Testis (tissue), 3 donors: ENCODE results near the gene COQ8A. TPM values are rescaled to one million over a fixed set of nuclear protein-coding genes. Genes with fewer than 3 reads are reported as not detected.

Source experiments
- DNase-seq: peaks from one replicate; pipeline ENCODE4 v3.0.0-alpha.2; 2019
- H3K27ac ChIP-seq, 2 donors: fragments of 200-600 bp; sonication (generic); one replicate each; pipeline ENCODE4 v1.5.1; 2019
- H3K27me3 ChIP-seq: fragments of 200-600 bp; sonication (generic); one replicate; pipeline ENCODE4 v1.5.1; 2019
- H3K36me3 ChIP-seq: fragments of 200-600 bp; sonication (generic); one replicate; pipeline ENCODE4 v1.5.1; 2017; ENCODE audit warnings: low read depth; ENCODE audit errors: missing control alignments
- H3K4me1 ChIP-seq: fragments of 200-600 bp; sonication (generic); one replicate; pipeline ENCODE4 v1.5.1; 2019
- H3K4me3 ChIP-seq, 2 donors: fragments of 200-600 bp; sonication (generic); one replicate each; pipeline ENCODE4 v1.5.1; 2017 to 2019
- H3K9me3 ChIP-seq: fragments of 200-600 bp; sonication (generic); one replicate; pipeline ENCODE4 v1.5.1; 2017
- POLR2A ChIP-seq: fragments of 450-650 bp; IDR thresholded peaks from one replicate; pipeline ENCODE4 v1.6.1; 2017; ENCODE audit warnings: antibody characterized with exemption, mild to moderate bottlenecking, moderate library complexity
- WGBS, 2 donors: methylation state at CpG; one replicate each; pipeline ENCODE4 v1.1.5; 2018; 5-methylcytosine and 5-hydroxymethylcytosine counted together
- intact Hi-C: fragments of 100-400 bp; cut with DNase I; formaldehyde crosslinking; loops from one replicate; pipeline ENCODE4 v1.15.1; 2023; ENCODE audit warnings: low total_unique reads
- polyA plus RNA-seq: library from polyadenylated mRNA; stranded (reverse); fragments of 350-450 nt; fragmentation: Illumina TruSeq; extraction: RNeasy Lipid Tissue Mini Kit (QIAGEN cat#74804); gene quantifications from one replicate; pipeline ENCODE4 v1.2.3, GENCODE V29; 2014; ENCODE audit warnings: low read depth, low replicate concordance; ENCODE audit not compliant: insufficient read depth
- total RNA-seq, 2 donors: library from RNA; depleted of rRNA; stranded (reverse); fragments of >200 nt; gene quantifications; one replicate each; pipeline ENCODE4 v1.2.3, GENCODE V29; 2016
- TF ChIP-seq, protein P1 (sequence below), 3 experiments: fragments of 450-650 bp in 2 of 3; fragments of 200-600 bp in 1 of 3; sonication (generic) in 1 of 3; IDR thresholded peaks; one replicate each; pipeline ENCODE4 v1.5.1; 2016 to 2019; ENCODE audit warnings: antibody characterized with exemption in 3 of 3, mild to moderate bottlenecking in 2 of 3, moderate library complexity in 1 of 3

COQ8A gene
- total and polyA plus RNA-seq, 3 donors from 2014 or later: 34.4 to 46.8 (median 39.2) TPM

DNA sequence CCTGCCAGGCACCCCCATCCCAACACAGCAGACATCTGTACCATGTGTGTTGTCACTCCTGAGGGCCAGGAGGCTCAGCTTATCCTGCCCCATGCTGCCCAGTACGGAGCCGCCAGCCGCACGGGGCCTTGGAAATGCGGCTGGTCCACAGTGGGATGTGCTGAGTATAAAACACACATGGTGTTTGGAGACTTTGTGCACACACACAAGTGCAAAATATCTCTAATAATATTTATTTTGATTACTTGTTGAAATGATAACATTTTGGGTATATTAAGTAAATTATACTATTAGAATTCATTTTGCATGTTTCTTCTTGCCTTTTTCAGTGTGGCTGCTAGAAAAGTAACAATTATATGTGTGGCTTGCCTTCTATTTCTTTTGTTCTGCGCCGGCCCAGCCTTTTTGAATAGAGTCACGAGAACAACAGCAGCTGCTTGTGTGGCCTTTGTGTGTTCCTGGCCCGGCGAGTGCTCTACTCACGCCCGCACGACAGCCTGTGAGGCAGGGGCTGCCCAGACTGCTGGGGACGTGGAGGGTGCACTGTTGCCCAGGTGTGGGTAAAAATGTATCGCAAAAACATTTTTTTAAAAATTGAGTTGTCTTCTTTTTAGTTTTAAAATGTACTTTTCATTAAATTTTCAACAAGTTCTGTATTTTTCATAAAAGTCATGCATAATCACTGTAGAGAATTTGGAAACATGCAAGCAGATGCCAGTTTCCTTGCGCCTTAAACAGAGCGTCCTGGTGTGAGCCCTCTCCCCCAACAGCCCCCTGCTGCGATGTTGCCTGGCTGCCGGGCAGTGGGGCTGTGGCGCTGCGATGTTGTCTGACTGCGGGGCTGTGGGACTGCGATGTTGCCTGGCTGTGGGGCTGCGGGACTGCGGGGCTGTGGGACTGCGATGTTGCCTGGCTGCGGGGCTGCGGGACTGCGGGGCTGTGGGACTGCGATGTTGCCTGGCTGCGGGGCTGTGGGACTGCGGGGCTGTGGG lies 35.5 kb downstream of the COQ8A start:
- H3K9me3 ChIP-seq: no peaks in the 10 kb centered on the region
- 69 to 71% methylated on average over 22 to 25 of the region's 32 CpGs for WGBS, 2 donors

DNA sequence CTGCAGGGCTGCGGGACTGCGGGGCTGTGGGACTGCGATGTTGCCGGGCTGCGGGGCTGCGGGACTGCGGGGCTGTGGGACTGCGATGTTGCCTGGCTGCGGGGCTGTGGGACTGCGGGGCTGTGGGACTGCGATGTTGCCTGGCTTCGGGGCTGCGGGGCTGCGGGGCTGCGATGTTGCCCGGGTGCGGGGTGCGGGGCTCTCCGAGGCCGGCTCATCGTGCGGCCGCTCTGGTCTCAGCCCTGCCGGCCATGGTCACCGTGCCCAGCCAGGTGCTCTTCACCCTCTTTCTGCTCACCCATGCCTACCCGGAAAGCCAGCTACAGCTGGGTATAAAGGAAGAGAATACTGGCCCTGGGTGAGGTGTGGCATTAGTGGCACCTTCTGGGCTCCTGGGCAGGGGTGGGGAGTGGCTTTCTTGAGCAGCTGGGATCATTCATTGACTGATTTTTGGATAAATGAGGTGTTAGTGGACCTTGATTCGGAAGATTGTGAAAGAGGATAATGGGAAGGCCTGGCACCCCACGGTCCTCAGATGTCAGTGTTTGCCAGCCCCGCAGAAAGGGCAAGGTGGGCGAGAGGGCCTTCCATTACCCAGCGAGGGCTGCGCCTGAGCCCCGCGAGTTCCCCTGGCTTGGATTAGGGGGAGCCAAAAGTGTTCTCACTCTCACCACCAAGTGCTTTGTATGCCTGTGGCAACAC lies 36.3 kb downstream of the COQ8A start:
- intact Hi-C loops: no loop called here
- Histone ChIP-seq H3K4me1 (peaks cover 29% of the 10 kb centered on the region), H3K4me3 (no peak overlapping the region), H3K27me3 (no peaks in the 10 kb centered on the region), H3K27ac (no peak overlapping the region), H3K9me3 (no peaks in the 10 kb centered on the region), H3K36me3 (no peaks in the 10 kb centered on the region)
- DNase-seq: no peak
- 82 to 88% methylated on average over 11 to 34 of the region's 34 CpGs for WGBS, 2 donors
- TF ChIP-seq, protein P1, sequence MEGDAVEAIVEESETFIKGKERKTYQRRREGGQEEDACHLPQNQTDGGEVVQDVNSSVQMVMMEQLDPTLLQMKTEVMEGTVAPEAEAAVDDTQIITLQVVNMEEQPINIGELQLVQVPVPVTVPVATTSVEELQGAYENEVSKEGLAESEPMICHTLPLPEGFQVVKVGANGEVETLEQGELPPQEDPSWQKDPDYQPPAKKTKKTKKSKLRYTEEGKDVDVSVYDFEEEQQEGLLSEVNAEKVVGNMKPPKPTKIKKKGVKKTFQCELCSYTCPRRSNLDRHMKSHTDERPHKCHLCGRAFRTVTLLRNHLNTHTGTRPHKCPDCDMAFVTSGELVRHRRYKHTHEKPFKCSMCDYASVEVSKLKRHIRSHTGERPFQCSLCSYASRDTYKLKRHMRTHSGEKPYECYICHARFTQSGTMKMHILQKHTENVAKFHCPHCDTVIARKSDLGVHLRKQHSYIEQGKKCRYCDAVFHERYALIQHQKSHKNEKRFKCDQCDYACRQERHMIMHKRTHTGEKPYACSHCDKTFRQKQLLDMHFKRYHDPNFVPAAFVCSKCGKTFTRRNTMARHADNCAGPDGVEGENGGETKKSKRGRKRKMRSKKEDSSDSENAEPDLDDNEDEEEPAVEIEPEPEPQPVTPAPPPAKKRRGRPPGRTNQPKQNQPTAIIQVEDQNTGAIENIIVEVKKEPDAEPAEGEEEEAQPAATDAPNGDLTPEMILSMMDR (IDR thresholded peaks at IDR 0.05): no peak
- TF ChIP-seq POLR2A: no peak

More for the DNA sequence above, 35.5 kb downstream of the COQ8A start:
- intact Hi-C loops: no loop called here
- peak overlapping the region; percentile 66 for H3K27ac ChIP-seq
- TF ChIP-seq POLR2A: no peak
- TF ChIP-seq, protein P1 (IDR thresholded peaks at IDR 0.05): no peak
- no peaks in the 10 kb centered on the region for H3K36me3 ChIP-seq
- peak; percentile 67 for DNase-seq
- H3K4me3 ChIP-seq: no peak overlapping the region
- H3K4me1 ChIP-seq: peaks cover 29% of the 10 kb centered on the region
- H3K27me3 ChIP-seq: no peaks in the 10 kb centered on the region

DNA sequence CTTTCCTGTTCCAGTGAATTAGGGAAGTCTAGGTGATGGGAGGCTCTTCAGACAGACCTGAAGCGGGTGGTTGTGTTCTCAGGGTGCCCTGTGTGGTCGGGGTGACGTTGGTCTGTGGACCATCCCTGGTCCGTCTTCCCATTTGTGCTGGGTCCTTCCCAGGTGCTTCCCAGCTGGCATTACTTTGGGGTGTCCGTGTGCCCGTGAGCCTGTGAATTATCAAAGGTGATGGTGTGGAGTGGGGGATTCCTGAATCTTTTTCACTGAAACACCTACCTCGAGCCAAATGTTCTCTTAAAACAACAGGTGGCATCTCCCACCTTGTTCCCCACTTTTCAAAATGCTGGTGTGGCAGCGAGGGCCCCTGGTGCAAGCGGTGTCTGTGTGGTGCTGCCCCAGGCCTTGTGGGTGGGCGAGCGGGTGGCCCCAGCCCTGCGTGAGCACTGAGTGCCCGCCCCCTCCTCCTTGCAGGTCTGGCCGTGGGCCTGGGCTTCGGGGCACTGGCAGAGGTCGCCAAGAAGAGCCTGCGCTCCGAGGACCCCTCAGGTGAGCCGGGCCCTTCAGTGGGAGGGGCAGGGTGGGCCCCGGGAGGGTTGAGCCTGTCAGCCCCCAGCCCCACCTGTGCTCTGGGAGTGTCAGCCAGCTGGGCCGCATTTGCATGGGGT lies 37.0 kb downstream of the COQ8A start:
- no peak for TF ChIP-seq POLR2A
- TF ChIP-seq, protein P1 (IDR thresholded peaks at IDR 0.05): no peak
- no peak overlapping the region for H3K27ac ChIP-seq
- H3K4me3 ChIP-seq: no peak overlapping the region
- no peaks in the 10 kb centered on the region for H3K36me3 ChIP-seq
- H3K27me3 ChIP-seq: no peaks in the 10 kb centered on the region
- peak; percentile 13 for DNase-seq
- H3K4me1 ChIP-seq: peaks cover 29% of the 10 kb centered on the region
- intact Hi-C loops: no loop called here
- no peaks in the 10 kb centered on the region for H3K9me3 ChIP-seq
- 85 to 86% methylated on average over 9 to 20 of the region's 21 CpGs for WGBS, 2 donors

DNA sequence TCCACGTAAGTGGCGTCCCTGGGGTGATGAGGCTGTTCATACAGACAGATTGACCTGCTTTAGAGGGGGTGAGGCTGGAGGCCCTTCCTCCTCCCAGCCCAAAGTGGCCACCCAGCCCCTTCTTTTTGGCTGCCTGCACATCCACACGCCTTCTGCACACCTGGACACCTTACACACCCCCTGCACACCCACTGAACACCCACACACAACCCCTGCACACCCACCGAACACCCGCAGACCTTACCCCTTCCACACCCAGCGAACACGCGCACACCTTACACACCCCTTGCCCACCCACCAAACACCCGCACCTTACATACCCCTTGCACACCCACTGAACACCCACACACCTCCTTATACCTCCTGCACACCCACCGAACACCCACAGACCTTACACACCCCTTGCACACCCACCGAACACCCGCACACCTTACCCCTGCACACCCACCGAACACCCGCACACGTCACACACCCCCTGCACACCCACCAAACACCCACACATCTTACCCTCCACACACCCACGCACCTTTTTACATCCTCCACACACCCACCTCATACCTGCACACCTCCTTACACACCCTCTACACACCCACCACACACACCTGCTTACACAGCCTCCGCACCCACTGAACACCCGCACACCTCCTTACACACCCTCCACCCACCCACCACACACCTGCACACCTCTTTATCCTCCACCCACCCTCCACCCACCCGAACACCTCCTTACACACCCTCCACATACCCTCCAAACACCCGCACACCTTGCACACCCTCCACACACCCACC lies 37.7 kb downstream of the COQ8A start:
- no peak for DNase-seq
- peaks cover 29% of the 10 kb centered on the region for H3K4me1 ChIP-seq
- H3K9me3 ChIP-seq: no peaks in the 10 kb centered on the region
- no peak overlapping the region for H3K4me3 ChIP-seq
- H3K27me3 ChIP-seq: no peaks in the 10 kb centered on the region
- WGBS, 2 donors: 81% methylated on average over 18 to 20 of the region's 20 CpGs
- no peaks in the 10 kb centered on the region for H3K36me3 ChIP-seq
- H3K27ac ChIP-seq: no peak overlapping the region
- TF ChIP-seq, protein P1 (IDR thresholded peaks at IDR 0.05): no peak
- no peak for TF ChIP-seq POLR2A
- intact Hi-C loops: no loop called here
